SKM-1 (cell line): ENCODE data around the gene TRIM66.
"Not testable (repeated sequence)": the region's sequence is repeated elsewhere in the genome, so short reads cannot be mapped to it uniquely, and the experiment has no call there.

Experiments
- DNase-seq: peaks from one replicate; lab custom pipeline; 2025; ENCODE audit not compliant: unreplicated experiment; lab: John Stamatoyannopoulos, UW

TRIM66 gene

GRCh38 chr11:8691601-8692000, 9.1 kb upstream of the TRIM66 start:
- no peak for DNase-seq

GRCh38 chr11:8690374-8691342, 8.2 kb upstream of the TRIM66 start:
- no peak for DNase-seq

GRCh38 chr11:8689726-8690255, 7.3 kb upstream of the TRIM66 start:
- DNase-seq, result no peak

GRCh38 chr11:8688414-8689362, 6.2 kb upstream of the TRIM66 start:
- DNase-seq, result peak; percentile 89

DNA sequence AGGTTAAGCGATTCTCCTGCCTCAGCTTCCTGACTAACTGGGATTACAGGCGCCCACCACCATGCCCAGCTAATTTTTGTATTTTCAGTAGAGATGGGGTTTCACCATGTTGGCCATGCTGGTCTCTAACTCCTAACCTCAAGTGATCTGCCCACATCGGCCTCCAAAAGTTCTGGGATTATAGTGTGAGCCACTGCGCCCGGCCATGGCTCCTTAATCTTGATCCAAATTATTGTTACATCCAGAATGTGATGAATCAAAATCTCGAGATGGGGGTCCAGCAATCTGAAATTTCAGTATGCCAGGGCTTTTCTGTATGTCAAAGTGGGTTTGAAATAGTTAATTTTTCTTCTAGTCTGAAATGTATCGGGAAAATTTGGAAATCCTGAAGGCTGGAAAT, 3.9 kb upstream of the TRIM66 start:
- DNase-seq, result no peak

DNA sequence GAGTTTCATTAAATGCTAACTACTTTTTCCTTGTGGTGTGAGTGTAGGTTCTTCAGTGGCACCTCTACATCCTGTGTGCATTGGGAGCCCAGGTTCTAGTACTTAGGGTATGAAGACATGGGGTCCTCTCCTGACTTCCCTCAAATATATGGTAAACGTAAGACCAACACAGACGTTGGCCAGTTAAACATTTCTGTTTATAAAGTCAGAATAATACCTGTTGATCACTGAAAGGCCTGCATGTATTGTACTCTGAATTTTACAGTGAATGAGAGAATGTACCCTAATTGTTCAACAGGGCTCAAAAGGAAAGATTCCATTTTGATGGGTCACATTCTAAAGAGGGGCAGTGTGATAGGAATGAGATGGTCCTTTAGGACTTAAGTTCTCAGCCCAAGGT, 3.4 kb upstream of the TRIM66 start:
- no peak for DNase-seq

- no peak for DNase-seq
Observed at GRCh38 chr11:8685306-8685705, 2.8 kb upstream of the TRIM66 start.

DNA sequence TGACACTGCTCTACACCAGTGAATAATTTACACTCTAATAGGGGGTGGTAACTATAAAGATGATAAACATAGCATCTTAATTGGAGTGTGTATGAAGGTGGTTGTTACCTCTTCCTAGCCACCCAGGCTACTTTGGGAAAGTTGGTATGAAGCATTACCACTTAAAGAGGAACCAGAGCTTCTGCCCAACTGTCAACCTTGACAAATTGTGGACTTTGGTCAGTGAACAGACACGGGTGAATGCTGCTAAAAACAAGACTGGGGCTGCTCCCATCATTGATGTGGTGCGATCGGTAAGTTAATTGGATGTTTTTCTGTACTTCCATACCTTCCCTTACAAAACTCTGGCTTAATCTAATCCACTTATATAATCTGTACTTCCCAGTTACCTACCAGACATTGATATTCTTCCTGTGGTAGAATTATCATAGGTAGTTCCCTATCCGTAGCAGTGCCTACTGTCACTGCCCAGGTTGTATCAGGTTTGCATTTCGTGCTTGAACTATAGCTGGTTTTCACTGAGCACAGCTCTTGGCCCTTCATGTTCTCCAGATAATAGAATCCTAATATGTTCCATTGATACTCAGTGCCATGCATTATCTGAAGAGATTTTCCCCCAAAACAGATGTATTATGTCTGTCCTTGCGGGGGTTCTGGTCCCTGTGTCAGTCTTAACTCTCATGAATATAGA, 2.3 kb upstream of the TRIM66 start:
- DNase-seq, result no peak

GRCh38 chr11:8683115-8683807, 796 bp upstream of the TRIM66 start:
- DNase-seq, result no peak

- peak; percentile 29 for DNase-seq
Observed at GRCh38 chr11:8681837-8682302, 595 bp downstream of the TRIM66 start.

- no peak for DNase-seq
Observed at GRCh38 chr11:8679006-8679405, 3.5 kb downstream of the TRIM66 start.

- DNase-seq, result no peak
Observed at GRCh38 chr11:8676458-8676857, 6.0 kb downstream of the TRIM66 start.

DNA sequence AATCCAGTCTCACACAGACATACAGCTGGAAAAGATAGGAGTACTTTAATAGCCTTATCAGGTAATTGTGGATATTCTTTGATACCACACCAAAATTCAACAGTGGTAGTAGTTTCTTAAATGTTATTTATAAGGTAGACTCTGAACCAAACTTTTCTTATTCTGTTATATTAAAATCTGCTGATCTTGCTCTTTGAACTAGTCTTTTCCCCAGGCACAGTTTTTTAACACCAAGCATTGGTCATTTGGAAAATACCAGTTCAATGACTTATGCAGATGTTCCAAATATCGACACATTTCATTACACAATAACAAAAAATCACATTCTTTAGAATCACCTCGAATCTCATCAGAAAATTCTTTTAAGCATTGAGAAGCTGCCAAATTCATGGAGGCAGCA, 7.6 kb downstream of the TRIM66 start:
- no peak for DNase-seq

GRCh38 chr11:8672346-8672745, 10.1 kb downstream of the TRIM66 start:
- no peak for DNase-seq

DNA sequence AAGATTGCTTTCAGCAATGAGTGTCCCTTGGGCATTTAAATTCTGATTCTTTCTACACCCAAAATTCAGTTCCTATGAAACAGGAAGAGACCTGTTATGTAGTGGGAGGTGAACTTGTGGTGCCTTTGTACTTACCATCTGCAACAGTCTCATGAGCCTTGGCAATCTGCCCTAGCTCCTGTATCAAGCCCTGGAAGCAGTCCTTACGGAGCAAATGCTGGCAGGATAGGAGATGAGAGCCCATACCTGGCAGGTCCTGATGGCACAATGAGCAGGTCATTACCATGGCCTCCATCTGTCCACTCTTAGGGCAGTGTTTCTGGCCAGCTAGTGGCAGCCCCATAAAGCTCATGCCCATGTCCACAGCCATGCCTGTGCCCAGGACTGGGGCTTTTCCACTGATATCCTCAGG, 10.8 kb downstream of the TRIM66 start:
- DNase-seq, result no peak

GRCh38 chr11:8671193-8671612, 11.3 kb downstream of the TRIM66 start:
- DNase-seq, result no peak

- not testable (repeated sequence) for DNase-seq
Observed at GRCh38 chr11:8670081-8670480, 12.4 kb downstream of the TRIM66 start.

GRCh38 chr11:8665222-8665621, 17.2 kb downstream of the TRIM66 start:
- DNase-seq, result no peak

- no peak for DNase-seq
Observed at GRCh38 chr11:8661001-8661795, 21.3 kb downstream of the TRIM66 start.
